Left ventricle myocardium inferior (tissue), 1 donor: ENCODE results near the gene OR9K2. TPM values are rescaled to one million over a fixed set of nuclear protein-coding genes. Genes with fewer than 3 reads are reported as not detected.
A peak's percentile ranks its signal among the peaks of the same experiment; 100 is the strongest.
"Not testable (repeated sequence)": the region's sequence is repeated elsewhere in the genome, so short reads cannot be mapped to it uniquely, and the experiment has no call there.

Experiments used
- DNase-seq: peaks from one replicate; pipeline ENCODE4 v3.0.0-alpha.2; 2020
- H3K27ac ChIP-seq: fragments of 200-600 bp; replicated peaks from 2 replicates; pipeline ENCODE4 v1.8.0; 2021
- H3K27me3 ChIP-seq: fragments of 200-600 bp; 2 replicates; pipeline ENCODE4 v1.8.0; 2021; ENCODE audit warnings: low read depth
- H3K36me3 ChIP-seq: fragments of 200-600 bp; 2 replicates; pipeline ENCODE4 v1.8.0; 2021
- H3K4me1 ChIP-seq: fragments of 200-600 bp; 2 replicates; pipeline ENCODE4 v1.8.0; 2021
- H3K4me3 ChIP-seq: fragments of 200-600 bp; 2 replicates; pipeline ENCODE4 v1.8.0; 2021; ENCODE audit warnings: mild to moderate bottlenecking, moderate library complexity
- H3K9me3 ChIP-seq: fragments of 200-600 bp; replicated peaks from 2 replicates; pipeline ENCODE4 v1.8.0; 2021
- CTCF ChIP-seq: fragments of 200-600 bp; IDR thresholded peaks from 2 replicates; pipeline ENCODE4 v1.8.0; 2021; ENCODE audit warnings: antibody characterized with exemption, mild to moderate bottlenecking, borderline replicate concordance
- intact Hi-C: fragments of 100-400 bp; cut with micrococcal nuclease; formaldehyde crosslinking; loops from one replicate; pipeline ENCODE4 v1.11.0; 2022
- total RNA-seq: library from RNA; stranded (reverse); fragmentation: NEBNext Ultra II Directional; extraction: Animal tissue kit (Norgen Biotek cat#: 25700); gene quantifications from one replicate; pipeline ENCODE4 v1.2.1, GENCODE V29; 2021
- donor health status: DM: no; HTN: yes; CAD: no; lungs with severe emphysema.

OR9K2 gene
- total RNA-seq, 1 donor from 2014 or later = not detected

GRCh38 chr12:55142669-55143565 is 16.7 kb downstream of the OR9K2 start:
- Histone ChIP-seq H3K36me3 (no peaks in the 10 kb centered on the region), H3K27me3 (peaks cover 3% of the 10 kb centered on the region), H3K4me3 (no peak overlapping the region), H3K4me1 (no peaks in the 10 kb centered on the region), H3K27ac (no peak overlapping the region), H3K9me3 (peaks cover 9% of the 10 kb centered on the region)
- DNase-seq = no peak
- peak; percentile 76 for TF ChIP-seq CTCF
- intact Hi-C loops = no loop called here

GRCh38 chr12:55143566-55143870 is 17.3 kb downstream of the OR9K2 start:
- intact Hi-C loops = no loop called here
- no peaks in the 10 kb centered on the region for H3K4me1 ChIP-seq
- H3K27me3 ChIP-seq = peaks cover 3% of the 10 kb centered on the region

GRCh38 chr12:55167010-55167640 is 40.9 kb downstream of the OR9K2 start:
- H3K27ac ChIP-seq, H3K27me3 ChIP-seq, H3K4me3 ChIP-seq, H3K9me3 ChIP-seq, intact Hi-C loops, H3K4me1 ChIP-seq, H3K36me3 ChIP-seq, DNase-seq: not testable (repeated sequence)

More at GRCh38 chr12:55143566-55143870, 17.3 kb downstream of the OR9K2 start:
- TF ChIP-seq CTCF = no peak
- no peak for DNase-seq
- Histone ChIP-seq H3K36me3 (no peaks in the 10 kb centered on the region), H3K27ac (no peak overlapping the region), H3K4me3 (no peak overlapping the region), H3K9me3 (peaks cover 9% of the 10 kb centered on the region)

- no peak overlapping the region for H3K4me3 ChIP-seq
- TF ChIP-seq CTCF = no peak
- DNase-seq = no peak
- peaks cover 6% of the 10 kb centered on the region for H3K27me3 ChIP-seq
- H3K9me3 ChIP-seq = no peaks in the 10 kb centered on the region
- no peaks in the 10 kb centered on the region for H3K36me3 ChIP-seq
- H3K4me1 ChIP-seq = no peaks in the 10 kb centered on the region
- intact Hi-C loops = no loop called here
- no peak overlapping the region for H3K27ac ChIP-seq
Observed at GRCh38 chr12:55171445-55171844, 45.2 kb downstream of the OR9K2 start.

- H3K27ac ChIP-seq, DNase-seq, H3K27me3 ChIP-seq, intact Hi-C loops, H3K4me3 ChIP-seq, H3K4me1 ChIP-seq, H3K9me3 ChIP-seq, H3K36me3 ChIP-seq: not testable (repeated sequence)
Observed at GRCh38 chr12:55171846-55172245, 45.6 kb downstream of the OR9K2 start.

- intact Hi-C loops = no loop called here
Observed at GRCh38 chr12:55172686-55173085, 46.5 kb downstream of the OR9K2 start.

More at GRCh38 chr12:55172686-55173085, 46.5 kb downstream of the OR9K2 start:
- H3K36me3 ChIP-seq = no peaks in the 10 kb centered on the region
- no peak for DNase-seq
- H3K4me3 ChIP-seq = no peak overlapping the region
- no peaks in the 10 kb centered on the region for H3K27me3 ChIP-seq
- no peaks in the 10 kb centered on the region for H3K9me3 ChIP-seq
- no peaks in the 10 kb centered on the region for H3K4me1 ChIP-seq
- TF ChIP-seq CTCF = no peak
- no peak overlapping the region for H3K27ac ChIP-seq
